PC-3 (cell line): ENCODE measurements around the gene NSMF.

Experiments
- CTCF ChIP-seq: fragments of 300-600 bp; sonication (generic); conservative IDR thresholded peaks from 2 replicates; pipeline ENCODE4 v1.5.1; 2017; ENCODE audit warnings: antibody characterized with exemption, low read depth, mild to moderate bottlenecking, low read length
- EZH2 ChIP-seq: fragments of 300-600 bp; sonication (generic); IDR thresholded peaks from one replicate; pipeline ENCODE4 v1.6.1; 2017; ENCODE audit warnings: antibody characterized with exemption, mild to moderate bottlenecking, low read length; ENCODE audit not compliant: unreplicated experiment
- EZH2phosphoT487 ChIP-seq: fragments of 300-600 bp; sonication (generic); IDR thresholded peaks from 2 replicates; pipeline ENCODE4 v1.6.1; 2018; ENCODE audit warnings: mild to moderate bottlenecking, antibody characterized with exemption, low read length, borderline replicate concordance

- TF ChIP-seq CTCF (no peak), EZH2phosphoT487 (no peak), EZH2 (no peak)
Measured at GRCh38 chr9:137437691-137438590, 21.2 kb downstream of the NSMF start.
